ENCODE data around the gene PACSIN1.

Gene PACSIN1

GRCh38 chr6:34525431-34526175 is 59.7 kb downstream of the PACSIN1 start:
- TF ChIP-seq CTCF (IDR thresholded peaks at IDR 0.05; ENCODE audit: low read length) (no peak), EZH2phosphoT487 (IDR thresholded peaks at IDR 0.05; ENCODE audit: low read length) (no peak), EZH2 (optimal IDR thresholded peaks at IDR 0.05; ENCODE audit: low read depth, low read length) (no peak)
- H3K4me3 ChIP-seq (ENCODE audit: low read length): no peak overlapping the region
- no peak overlapping the region for H3K27ac ChIP-seq (ENCODE audit: low read length)
- H3K9me3 ChIP-seq (replicated peaks; ENCODE audit: insufficient read depth, low read length): no peaks in the 10 kb centered on the region
- H3K36me3 ChIP-seq (replicated peaks; ENCODE audit: insufficient read depth, low read length): no peaks in the 10 kb centered on the region
- H3K9ac ChIP-seq (ENCODE audit: low read length): no peak overlapping the region
- no peak overlapping the region for H3K4me2 ChIP-seq (ENCODE audit: low read depth, low read length)
- H4K20me1 ChIP-seq (ENCODE audit: insufficient read depth, low read length): no peaks in the 10 kb centered on the region
- no peaks in the 10 kb centered on the region for H3K79me2 ChIP-seq (ENCODE audit: low read length)
- H3K9me2 ChIP-seq (replicated peaks; ENCODE audit: insufficient read depth, low read length): no peaks in the 10 kb centered on the region
- no peak overlapping the region for H2AFZ ChIP-seq (ENCODE audit: low read length)
- H3K27me3 ChIP-seq (replicated peaks; ENCODE audit: insufficient read depth, low read length): no peaks in the 10 kb centered on the region
- no peak for DNase-seq
- H3F3A ChIP-seq (ENCODE audit: insufficient read depth, low read length): no peaks in the 10 kb centered on the region
- peaks cover 3% of the 10 kb centered on the region; the same call in 1 of the 2 replicates for H3K4me1 ChIP-seq (ENCODE audit: low read length)

DNA sequence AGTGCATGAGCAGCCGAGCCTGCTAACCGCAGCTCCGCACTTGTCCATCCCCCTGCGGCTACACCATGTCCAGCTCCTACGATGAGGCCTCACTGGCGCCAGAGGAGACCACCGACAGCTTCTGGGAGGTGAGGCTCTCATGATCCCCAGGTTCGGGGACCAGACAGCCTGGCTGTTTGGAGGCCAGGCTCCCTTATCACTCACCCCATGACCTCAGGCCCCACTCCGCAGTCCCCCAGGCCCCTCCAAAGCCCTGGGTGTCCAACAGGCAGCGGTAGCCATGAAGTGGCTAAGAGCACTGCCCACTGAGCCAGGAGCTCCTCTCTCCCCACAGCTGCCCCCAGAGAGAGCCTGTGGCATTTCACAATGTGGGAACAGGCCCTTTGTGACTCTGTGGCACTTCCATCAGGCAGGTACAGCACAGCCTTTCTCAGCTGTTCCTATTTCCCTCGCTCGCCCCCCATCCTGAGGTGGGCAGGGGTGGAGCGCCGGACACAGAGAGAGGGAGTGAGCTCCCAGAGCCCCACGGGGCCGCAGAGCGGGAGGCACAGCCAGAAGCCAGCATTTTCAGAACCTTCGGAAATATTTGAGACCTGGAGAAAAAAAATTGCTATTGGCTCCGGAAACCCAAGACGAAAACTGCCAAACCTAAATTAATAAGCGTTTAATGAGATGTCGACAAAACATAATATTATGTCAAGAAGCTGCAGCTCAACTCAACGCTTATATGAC is 60.5 kb downstream of the PACSIN1 start:
- Histone ChIP-seq H3K27me3 (replicated peaks; ENCODE audit: insufficient read depth, low read length) (no peaks in the 10 kb centered on the region), H3F3A (ENCODE audit: insufficient read depth, low read length) (no peaks in the 10 kb centered on the region), H3K9ac (ENCODE audit: low read length) (no peak overlapping the region), H3K4me3 (ENCODE audit: low read length) (no peak overlapping the region; the same call in 1 of the 2 replicates), H3K4me2 (ENCODE audit: low read depth, low read length) (peak overlapping the region; percentile 31), H3K4me1 (ENCODE audit: low read length) (peaks cover 3% of the 10 kb centered on the region; the same call in 1 of the 2 replicates), H3K9me3 (replicated peaks; ENCODE audit: insufficient read depth, low read length) (no peaks in the 10 kb centered on the region), H3K36me3 (replicated peaks; ENCODE audit: insufficient read depth, low read length) (no peaks in the 10 kb centered on the region), H3K79me2 (ENCODE audit: low read length) (no peaks in the 10 kb centered on the region), H4K20me1 (ENCODE audit: insufficient read depth, low read length) (no peaks in the 10 kb centered on the region), H3K27ac (ENCODE audit: low read length) (no peak overlapping the region), H2AFZ (ENCODE audit: low read length) (peak overlapping the region; percentile 53; the same call in 1 of the 2 replicates), H3K9me2 (replicated peaks; ENCODE audit: insufficient read depth, low read length) (no peaks in the 10 kb centered on the region)
- no peak for TF ChIP-seq EZH2phosphoT487 (IDR thresholded peaks at IDR 0.05; ENCODE audit: low read length)
- no peak for TF ChIP-seq EZH2 (optimal IDR thresholded peaks at IDR 0.05; ENCODE audit: low read depth, low read length)
- no peak for TF ChIP-seq CTCF (IDR thresholded peaks at IDR 0.05; ENCODE audit: low read length)
- DNase-seq: no peak

DNA sequence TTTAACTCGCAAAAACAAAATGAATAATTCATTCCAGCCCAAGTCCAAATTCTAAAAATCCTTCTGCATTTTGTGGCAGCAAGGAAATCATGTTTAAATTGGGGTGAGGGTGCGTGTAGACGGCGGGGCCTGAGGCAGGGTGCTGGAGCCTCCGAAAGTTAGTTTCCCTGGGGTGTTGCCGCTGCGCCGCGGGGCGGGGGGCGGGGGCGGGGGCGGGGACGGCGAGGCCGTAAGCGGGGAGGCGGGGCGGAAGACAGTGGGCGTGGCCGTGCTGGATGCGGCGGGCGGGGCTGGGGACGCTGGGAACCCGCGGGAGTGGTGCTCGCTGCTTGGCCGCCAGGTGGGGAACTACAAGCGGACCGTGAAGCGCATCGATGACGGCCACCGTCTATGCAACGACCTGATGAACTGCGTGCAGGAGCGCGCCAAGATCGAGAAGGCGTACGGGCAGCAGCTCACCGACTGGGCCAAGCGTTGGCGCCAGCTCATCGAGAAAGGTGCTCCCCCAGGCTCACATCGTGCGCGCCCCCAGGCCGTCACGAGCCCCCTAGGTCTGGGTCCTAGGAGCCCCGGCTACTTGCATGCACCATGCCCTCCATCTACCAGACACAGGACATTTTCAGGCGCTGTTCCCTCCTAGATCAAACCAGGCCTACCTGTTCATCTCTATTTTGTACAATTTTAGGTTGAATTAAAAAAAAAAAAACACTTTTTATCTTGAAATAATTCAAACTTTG is 61.3 kb downstream of the PACSIN1 start:
- H3K36me3 ChIP-seq (replicated peaks; ENCODE audit: insufficient read depth, low read length): no peaks in the 10 kb centered on the region
- peak overlapping the region; percentile 96 for H3K4me2 ChIP-seq (ENCODE audit: low read depth, low read length)
- TF ChIP-seq EZH2phosphoT487 (IDR thresholded peaks at IDR 0.05; ENCODE audit: low read length): no peak
- TF ChIP-seq CTCF (IDR thresholded peaks at IDR 0.05; ENCODE audit: low read length): peak; percentile 56
- H3K27me3 ChIP-seq (replicated peaks; ENCODE audit: insufficient read depth, low read length): no peaks in the 10 kb centered on the region
- no peaks in the 10 kb centered on the region for H3K9me3 ChIP-seq (replicated peaks; ENCODE audit: insufficient read depth, low read length)
- H3K9ac ChIP-seq (ENCODE audit: low read length): peak overlapping the region; percentile 27; the same call in 1 of the 2 replicates
- H3K27ac ChIP-seq (ENCODE audit: low read length): no peak overlapping the region
- H3K79me2 ChIP-seq (ENCODE audit: low read length): no peaks in the 10 kb centered on the region
- peaks cover 3% of the 10 kb centered on the region; the same call in 1 of the 2 replicates for H3K4me1 ChIP-seq (ENCODE audit: low read length)
- H3K4me3 ChIP-seq (ENCODE audit: low read length): peak overlapping the region; percentile 50
- H2AFZ ChIP-seq (ENCODE audit: low read length): peak overlapping the region; percentile 83
- DNase-seq: peak; percentile 91
- no peaks in the 10 kb centered on the region for H4K20me1 ChIP-seq (ENCODE audit: insufficient read depth, low read length)
- no peaks in the 10 kb centered on the region for H3F3A ChIP-seq (ENCODE audit: insufficient read depth, low read length)
- no peaks in the 10 kb centered on the region for H3K9me2 ChIP-seq (replicated peaks; ENCODE audit: insufficient read depth, low read length)
